ENCODE results near the gene GJD3. TPM values are rescaled to one million over a fixed set of nuclear protein-coding genes. Genes with fewer than 3 reads are reported as not detected.

Gene GJD3
- total and polyA plus RNA-seq, 9 of the 15 experiments (the other 6 are each of a cell fraction or from before 2014, with no cell fraction given) = 0.17 to 0.38 TPM; not detected in 7

DNA sequence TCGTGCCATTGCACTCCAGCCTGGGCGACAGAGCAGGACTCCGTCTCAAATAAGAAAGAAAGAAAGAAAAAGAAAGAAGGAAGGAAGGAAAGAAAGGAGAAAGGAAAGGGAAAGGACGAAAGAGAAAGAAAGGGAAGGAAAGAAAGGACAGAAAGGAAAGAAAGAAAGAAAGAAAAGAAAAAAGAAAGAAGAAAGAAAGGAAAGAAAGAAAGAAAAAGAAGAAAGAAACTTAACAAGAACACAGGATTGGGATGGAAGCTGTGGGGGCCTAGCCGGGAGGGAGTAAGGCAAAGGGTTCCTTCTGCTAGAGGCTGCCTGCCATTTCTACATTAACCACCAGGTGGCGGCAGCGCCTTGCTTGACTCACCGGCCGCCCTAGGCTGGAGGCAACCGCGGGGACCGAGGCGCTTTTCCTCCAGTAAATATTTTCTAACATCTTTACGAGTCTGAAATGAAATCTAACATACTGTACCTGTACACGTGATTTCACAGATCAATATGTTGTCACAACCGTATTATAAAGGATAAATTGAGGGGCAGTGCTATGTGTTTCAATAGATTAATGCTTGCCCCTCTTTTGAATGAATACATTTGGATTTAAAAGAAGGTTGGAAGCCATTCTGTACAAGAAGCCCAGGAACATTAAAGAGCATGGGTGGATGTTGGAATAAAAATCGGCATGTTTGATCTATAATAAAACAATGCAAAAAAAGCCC, 6.1 kb downstream of the GJD3 start (continued):
- TF ChIP-seq, protein P1, sequence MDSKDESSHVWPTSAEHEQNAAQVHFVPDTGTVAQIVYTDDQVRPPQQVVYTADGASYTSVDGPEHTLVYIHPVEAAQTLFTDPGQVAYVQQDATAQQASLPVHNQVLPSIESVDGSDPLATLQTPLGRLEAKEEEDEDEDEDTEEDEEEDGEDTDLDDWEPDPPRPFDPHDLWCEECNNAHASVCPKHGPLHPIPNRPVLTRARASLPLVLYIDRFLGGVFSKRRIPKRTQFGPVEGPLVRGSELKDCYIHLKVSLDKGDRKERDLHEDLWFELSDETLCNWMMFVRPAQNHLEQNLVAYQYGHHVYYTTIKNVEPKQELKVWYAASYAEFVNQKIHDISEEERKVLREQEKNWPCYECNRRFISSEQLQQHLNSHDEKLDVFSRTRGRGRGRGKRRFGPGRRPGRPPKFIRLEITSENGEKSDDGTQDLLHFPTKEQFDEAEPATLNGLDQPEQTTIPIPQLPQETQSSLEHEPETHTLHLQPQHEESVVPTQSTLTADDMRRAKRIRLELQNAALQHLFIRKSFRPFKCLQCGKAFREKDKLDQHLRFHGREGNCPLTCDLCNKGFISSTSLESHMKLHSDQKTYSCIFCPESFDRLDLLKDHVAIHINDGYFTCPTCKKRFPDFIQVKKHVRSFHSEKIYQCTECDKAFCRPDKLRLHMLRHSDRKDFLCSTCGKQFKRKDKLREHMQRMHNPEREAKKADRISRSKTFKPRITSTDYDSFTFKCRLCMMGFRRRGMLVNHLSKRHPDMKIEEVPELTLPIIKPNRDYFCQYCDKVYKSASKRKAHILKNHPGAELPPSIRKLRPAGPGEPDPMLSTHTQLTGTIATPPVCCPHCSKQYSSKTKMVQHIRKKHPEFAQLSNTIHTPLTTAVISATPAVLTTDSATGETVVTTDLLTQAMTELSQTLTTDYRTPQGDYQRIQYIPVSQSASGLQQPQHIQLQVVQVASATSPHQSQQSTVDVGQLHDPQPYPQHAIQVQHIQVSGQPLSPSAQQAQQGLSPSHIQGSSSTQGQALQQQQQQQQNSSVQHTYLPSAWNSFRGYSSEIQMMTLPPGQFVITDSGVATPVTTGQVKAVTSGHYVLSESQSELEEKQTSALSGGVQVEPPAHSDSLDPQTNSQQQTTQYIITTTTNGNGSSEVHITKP (IDR thresholded peaks at IDR 0.05; ENCODE audit: partially characterized antibody) = peak; percentile 14
- 0 out of 2 replicates have a peak, but pooled peaks have one; percentile 26 for TF ChIP-seq KLF16 (IDR thresholded peaks at IDR 0.05)
- TF ChIP-seq MTA1 (IDR thresholded peaks at IDR 0.05; ENCODE audit: borderline replicate concordance) = peak; percentile 78; the same call in 1 of the 2 replicates
- TF ChIP-seq NCOA2 (IDR thresholded peaks at IDR 0.05; ENCODE audit: partially characterized antibody in 2 of 2) = peak in 1 of 2 experiments; percentile 16
- no peak for TF ChIP-seq ZC3H4 (CRISPR knock-in tag; IDR thresholded peaks at IDR 0.05; ENCODE audit: borderline replicate concordance)
- TF ChIP-seq, protein P2, sequence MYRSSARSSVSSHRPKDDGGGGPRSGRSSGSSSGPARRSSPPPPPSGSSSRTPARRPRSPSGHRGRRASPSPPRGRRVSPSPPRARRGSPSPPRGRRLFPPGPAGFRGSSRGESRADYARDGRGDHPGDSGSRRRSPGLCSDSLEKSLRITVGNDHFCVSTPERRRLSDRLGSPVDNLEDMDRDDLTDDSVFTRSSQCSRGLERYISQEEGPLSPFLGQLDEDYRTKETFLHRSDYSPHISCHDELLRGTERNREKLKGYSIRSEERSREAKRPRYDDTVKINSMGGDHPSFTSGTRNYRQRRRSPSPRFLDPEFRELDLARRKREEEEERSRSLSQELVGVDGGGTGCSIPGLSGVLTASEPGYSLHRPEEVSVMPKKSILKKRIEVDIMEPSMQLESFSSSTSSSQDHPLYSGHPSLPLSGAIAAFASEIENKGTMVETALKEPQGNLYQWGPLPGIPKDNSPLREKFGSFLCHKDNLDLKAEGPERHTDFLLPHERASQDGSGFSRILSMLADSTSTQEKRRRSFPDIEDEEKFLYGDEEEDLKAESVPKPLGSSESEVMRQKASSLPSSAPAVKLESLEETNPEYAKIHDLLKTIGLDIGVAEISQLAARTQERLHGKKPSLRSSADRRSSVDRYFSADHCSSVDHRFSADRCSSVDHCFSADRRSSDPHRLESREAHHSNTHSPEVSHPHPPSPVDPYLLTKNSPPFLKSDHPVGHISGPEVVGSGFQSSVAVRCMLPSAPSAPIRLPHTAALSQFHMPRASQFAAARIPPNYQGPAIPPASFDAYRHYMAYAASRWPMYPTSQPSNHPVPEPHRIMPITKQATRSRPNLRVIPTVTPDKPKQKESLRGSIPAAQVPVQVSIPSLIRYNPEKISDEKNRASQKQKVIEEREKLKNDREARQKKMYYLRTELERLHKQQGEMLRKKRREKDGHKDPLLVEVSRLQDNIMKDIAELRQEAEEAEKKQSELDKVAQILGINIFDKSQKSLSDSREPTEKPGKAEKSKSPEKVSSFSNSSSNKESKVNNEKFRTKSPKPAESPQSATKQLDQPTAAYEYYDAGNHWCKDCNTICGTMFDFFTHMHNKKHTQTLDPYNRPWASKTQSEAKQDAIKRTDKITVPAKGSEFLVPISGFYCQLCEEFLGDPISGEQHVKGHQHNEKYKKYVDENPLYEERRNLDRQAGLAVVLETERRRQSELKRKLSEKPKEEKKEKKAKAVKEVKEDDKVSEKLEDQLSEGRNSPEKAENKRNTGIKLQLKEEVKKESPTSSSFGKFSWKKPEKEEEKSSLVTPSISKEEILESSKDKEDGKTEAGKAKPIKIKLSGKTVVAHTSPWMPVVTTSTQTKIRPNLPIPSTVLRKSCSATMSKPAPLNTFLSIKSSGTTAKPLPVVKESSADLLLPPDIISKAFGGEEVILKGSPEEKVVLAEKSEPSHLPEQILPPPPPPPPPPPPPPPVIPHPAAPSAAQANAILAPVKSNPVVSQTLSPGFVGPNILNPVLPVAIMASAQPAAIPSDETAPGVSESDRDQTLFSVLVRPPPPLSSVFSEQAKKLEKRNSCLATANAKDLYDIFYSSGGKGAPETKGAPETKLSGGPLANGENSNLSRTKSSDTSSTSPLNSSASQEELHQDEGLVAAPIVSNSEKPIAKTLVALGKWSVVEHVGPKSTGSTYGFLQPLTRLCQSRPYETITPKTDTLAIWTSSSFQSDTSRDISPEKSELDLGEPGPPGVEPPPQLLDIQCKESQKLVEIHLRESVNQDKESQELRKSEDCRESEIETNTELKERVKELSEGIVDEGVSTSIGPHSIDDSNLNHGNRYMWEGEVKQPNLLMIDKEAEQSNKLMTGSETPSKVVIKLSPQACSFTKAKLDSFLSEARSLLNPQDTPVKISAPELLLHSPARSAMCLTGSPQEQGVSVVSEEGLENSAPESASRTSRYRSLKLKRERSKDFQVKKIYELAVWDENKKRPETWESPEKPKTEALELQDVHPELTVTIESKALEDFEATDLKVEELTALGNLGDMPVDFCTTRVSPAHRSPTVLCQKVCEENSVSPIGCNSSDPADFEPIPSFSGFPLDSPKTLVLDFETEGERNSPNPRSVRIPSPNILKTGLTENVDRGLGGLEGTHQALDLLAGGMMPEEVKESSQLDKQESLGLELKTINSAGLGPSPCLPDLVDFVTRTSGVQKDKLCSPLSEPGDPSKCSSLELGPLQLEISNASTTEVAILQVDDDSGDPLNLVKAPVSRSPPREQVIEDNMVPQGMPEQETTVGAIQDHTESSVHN (IDR thresholded peaks at IDR 0.05; ENCODE audit: borderline replicate concordance in 1 of 2, low read depth in 1 of 2) = no peak
- peak; percentile 89 to 96 for TF ChIP-seq RAD21 (CRISPR knock-in tag; conservative IDR thresholded peaks at IDR 0.05 in 1 of 2, IDR thresholded peaks at IDR 0.05 in 1 of 2)
- TF ChIP-seq ZNF764 (CRISPR knock-in tag; IDR thresholded peaks at IDR 0.05; ENCODE audit: low read depth) = no peak
- peak; percentile 3 to 50; a peak in 1 of 4 replicates for TF ChIP-seq HDAC1 (IDR thresholded peaks at IDR 0.05)
- peak; percentile 20; the same call in 1 of the 2 replicates for TF ChIP-seq YBX1 (IDR thresholded peaks at IDR 0.05)
- TF ChIP-seq YY1 (IDR thresholded peaks at IDR 0.05; ENCODE audit: borderline replicate concordance in 1 of 3, control insufficient read depth in 1 of 3, extremely low read depth in 1 of 3, insufficient read depth in 3 of 3, insufficient read length in 1 of 3, insufficient replicate concordance in 2 of 3, low read depth in 1 of 3, low read length in 2 of 3) = peak in 2 of 3 experiments; percentile 36 to 56
- TF ChIP-seq, protein P3, sequence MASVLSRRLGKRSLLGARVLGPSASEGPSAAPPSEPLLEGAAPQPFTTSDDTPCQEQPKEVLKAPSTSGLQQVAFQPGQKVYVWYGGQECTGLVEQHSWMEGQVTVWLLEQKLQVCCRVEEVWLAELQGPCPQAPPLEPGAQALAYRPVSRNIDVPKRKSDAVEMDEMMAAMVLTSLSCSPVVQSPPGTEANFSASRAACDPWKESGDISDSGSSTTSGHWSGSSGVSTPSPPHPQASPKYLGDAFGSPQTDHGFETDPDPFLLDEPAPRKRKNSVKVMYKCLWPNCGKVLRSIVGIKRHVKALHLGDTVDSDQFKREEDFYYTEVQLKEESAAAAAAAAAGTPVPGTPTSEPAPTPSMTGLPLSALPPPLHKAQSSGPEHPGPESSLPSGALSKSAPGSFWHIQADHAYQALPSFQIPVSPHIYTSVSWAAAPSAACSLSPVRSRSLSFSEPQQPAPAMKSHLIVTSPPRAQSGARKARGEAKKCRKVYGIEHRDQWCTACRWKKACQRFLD (CRISPR knock-in tag; IDR thresholded peaks at IDR 0.05) = no peak

Measured in K562 (cell line).